Kidney capillary endothelial cell (primary cell): Measurements from ENCODE around the gene LPCAT1.

Source experiments
- DNase-seq: peaks from one replicate; pipeline ENCODE4 v3.0.0-alpha.2; 2018; ENCODE audit warnings: low spot score

LPCAT1 gene

DNA sequence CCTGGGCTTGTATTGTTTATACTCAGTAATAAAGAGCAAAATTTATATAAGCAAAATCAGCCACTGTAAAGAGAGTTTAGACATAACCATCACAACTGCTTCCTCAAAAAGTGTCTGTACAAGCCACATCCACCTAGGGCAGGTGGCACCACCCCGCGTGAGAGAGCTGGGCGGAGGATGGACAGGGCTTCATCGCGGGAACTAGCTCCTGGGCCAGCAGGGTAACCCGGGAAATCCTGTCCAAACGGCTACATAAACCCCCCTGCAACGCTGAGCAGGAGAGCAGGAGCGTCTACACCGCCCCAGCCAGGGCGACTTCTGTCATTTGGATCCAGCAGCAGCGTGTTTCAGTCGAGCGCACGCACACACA, 79.8 kb downstream of the LPCAT1 start:
- no peak for DNase-seq

DNA sequence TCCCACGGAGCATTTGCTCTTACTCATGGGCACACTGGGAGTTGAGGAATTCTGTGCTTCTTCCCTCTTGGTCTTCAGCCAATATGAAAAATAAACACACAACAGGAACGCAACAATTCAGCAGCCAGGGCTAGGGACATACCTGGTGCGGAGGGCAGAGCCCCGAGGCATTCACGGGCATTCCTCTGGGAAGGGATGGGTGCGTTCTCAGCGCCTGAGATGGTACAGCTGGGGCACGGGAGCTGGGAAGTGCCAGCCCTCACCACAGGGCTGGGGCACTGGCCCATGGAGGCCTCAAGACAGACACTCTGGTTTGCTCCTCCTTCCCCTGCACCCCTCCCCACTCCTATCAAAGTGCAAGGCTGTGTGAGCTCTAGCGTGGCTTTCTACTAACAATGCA, 80.6 kb downstream of the LPCAT1 start:
- DNase-seq: no peak

DNA sequence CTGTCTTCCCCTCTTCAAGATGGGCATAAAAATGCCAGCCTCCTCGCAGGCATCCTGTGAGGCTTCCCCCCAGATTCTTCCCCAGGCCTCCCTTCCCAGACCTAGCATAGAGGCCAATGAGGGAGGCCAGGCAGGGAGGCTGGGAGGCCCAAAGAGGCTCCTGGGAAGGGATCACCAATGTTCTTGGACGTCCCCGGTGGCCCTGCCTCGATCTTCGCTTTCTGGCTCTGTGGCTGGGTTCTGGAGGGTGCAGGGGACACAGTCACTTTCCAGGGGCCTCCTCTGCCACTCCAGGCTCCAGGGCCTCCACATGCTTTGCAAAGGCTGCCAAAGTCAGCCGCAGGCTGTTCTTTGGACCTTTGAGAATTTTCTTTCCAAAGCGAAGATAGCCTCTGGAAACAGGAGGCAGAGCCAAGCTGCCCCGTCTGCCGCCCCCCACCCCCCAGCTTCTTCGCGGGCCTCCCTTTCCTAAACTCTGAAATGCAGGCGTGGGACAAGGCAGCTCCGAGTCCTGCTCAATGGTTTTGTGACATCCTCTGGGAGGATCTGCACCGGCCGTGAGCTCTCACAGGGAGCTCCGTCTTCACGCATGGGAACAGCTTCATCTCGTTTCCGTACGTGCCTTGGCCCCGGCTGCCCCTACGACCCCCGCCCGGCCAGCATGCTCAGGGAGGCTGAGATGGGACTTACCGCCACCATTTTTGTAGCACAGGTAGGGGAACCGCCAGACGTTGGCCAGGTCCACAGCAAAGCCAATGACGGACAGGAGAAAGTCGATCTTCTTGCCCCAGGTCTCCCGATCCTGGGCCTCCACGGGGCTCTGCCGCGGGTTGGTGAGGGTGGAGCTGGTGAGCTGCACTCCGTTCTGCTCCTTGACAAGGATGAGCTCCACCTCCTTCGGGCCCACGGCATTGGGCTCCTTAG, 81.3 kb downstream of the LPCAT1 start:
- DNase-seq: no peak

DNA sequence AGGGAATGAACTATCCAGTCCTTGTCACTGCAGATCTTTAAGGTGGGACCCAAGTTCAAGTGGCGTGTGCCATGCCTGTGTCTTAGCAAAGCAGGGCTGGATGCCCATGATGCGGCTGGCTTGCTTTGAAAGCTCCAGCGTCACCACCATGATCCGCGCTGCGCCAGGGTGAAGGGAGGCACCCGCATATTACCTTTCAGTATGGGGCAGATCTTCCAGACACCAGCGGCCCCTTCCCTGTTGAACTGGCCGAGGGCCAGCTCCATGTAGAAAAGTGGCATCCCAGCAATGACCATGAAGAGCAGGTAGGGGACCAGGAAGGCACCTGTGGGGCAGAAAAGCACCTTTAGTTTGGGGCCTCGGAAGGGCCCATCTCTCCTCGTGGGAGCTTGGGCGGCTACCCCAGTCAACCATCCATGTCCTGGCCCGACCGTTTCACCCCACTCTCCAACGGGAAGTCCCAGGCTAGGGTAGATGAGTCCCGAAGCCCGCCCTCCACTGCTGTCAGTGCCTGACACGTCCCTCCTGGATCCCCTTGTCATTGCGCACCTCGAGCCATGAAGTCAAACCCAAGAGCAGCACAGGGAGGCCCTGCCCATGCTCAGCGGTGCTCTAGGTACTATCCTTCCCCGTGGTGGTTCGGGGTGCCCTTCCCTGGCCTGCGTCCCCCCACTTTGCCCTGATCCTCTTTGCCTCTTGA, 82.4 kb downstream of the LPCAT1 start:
- no peak for DNase-seq

DNA sequence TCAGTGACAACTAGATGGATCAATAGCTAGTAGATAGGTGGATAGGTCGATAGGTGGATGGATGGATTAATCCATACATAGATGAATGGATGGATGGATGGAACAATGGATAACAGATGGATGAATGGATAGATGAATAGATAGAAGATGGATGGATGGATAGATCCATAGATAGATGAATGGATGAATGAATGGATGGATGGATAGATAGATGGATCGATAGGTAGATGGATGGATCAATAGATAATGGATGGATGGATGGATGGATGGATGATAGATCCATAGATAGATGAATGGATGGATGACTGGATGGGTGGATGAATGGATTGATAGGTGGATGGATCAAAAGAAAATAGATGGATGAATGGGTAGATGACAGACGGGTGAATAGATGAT, 83.7 kb downstream of the LPCAT1 start:
- DNase-seq: no peak

DNA sequence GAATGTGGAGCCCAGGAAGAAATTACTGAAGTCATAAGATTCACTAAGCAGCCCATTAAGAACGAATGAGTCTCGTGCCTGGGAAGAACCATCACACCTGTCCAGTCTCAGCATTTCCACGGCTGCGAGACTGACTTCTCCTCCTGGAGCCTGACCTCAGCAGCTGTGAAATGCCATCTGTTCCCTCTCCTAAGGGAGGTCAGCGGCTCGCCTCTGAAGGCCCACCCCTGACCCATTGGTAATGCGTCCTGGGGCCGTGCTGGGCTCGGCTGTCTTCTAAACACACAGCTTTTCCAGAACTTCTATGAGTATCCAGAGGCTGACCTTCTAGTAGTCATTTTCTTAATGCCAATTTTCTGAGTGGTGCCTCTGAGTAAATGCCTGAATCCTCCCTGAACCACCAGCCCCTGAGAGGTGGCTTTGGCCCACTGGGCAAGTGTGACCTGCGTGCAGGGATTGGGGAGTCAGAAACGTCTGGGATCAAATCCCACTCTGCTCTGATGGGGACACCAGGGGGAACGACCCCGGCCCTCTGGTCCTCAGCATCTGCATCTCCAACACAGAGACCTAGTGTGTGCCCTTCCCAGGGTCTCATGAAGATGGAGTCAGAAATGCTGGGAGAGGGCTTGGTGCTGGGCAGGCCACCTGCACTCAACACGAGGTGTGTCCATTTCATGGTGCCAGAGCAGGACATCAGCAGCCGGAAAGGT, 84.2 kb downstream of the LPCAT1 start:
- DNase-seq: no peak

DNA sequence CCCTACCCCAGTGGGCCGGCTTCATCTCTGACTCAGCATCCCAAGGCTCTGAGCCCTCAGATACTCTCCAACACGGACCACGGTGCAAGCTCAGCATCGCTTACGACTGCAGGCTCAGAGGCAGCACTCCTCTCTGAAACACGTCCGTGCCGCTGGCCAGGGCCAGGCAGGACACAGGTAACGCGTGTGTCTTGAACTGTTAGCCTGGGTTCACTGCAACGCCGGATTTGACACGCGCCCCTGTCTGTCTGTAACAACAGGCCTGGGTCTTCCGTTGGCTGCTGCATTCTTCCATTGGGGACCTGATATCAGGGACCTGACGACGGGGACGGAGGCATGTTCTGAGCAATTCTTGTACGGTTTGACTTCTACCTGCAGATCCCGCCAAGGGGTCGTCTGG, 84.9 kb downstream of the LPCAT1 start:
- no peak for DNase-seq

DNA sequence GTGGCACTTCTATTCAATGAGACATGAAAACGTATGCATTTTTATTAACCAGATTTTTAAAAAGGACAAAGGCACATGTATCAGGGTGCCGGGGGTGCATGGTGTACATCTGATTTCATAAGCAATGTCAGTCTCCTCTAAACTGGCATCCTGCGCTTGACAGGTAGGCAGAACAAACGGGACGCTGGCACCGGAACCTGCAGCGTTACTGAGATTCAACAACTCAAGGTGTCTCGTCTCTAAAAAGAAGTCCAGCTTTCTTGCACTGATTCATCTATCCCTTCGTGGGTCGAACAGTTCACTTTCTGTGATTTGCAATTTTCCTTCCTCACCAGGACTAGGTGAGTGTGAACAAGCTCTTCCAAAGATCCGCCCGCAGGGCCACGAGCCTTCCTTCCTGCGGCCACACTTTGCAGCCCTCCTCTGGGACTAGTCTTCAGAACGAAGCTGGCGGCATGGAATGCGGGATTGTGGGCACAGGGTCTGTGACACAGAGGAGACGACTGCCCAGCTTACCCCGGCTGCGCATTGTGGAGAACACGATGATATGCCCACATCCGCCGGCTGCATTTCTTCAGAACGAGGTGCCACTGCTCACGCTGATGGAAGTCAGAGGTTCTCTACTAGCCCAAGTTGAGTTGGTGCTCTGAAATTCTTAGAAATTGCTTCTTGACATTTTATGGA, 85.7 kb downstream of the LPCAT1 start:
- no peak for DNase-seq

DNA sequence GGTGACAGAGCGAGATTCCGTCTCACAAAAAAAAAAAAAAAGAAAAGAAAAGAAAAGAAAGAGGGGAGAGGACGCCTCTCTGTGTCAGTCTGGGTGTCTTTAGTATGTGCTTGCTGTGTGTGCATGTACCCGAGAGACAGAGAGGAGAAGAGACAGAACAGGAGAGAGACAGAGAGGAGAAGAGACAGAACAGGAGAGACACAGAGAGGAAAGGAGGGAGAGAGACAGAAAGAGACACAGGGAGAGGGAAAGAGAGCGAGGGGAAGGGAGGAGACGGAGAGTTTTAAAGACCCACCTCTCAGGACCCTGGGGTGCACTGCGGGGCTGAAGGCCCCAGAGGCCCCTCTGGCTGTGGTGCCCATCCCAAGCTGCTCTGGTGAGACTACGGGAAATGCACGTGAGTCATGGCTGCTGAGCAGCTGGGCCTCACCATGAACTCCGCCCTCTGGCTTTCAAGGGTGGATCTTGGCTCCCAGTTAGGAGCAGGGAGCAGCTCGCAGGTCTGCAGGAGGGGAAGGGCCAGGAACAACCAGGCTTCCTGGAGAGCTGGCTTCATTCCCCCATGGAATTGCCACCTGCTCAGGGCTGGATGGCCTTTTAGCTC, 86.4 kb downstream of the LPCAT1 start:
- peak; percentile 64 for DNase-seq

DNA sequence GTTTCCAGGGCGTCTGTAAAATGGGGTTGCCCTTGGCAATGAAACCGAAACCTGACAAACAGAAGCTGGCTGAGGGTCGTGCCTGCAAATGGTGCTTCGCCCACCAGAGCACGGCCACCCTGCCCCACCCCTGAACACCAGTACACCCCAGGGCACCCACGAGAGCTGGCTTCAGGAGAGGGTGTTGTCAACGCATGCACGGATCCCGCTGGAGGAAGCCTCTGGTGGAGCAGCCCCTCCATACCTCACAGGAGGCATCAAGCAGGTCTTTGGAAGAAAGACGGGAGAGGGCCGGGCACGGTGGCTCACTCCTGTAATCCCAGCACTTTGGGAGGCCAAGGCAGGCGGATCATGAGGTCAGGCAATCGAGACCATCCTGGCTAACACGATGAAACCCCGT, 87.1 kb downstream of the LPCAT1 start:
- no peak for DNase-seq

DNA sequence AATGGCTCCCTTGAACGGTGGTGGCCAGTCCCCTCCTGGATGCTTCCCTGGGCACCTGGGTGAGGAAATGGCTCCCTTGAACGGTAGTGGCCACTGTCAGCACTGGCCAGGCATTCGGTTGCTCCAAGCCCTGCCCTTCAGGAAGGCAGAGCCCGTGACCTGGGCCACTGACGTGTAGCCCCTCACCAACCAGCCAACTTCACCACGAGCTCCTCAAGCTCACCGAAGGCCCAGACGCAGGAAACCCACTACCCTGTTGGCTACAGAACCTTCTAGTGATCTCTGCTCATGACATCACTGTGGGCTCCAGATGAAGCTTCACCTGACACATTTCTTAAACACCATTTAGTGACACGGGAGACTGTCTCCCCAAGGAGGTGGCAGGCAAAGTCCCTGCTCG, 87.7 kb downstream of the LPCAT1 start:
- no peak for DNase-seq

DNA sequence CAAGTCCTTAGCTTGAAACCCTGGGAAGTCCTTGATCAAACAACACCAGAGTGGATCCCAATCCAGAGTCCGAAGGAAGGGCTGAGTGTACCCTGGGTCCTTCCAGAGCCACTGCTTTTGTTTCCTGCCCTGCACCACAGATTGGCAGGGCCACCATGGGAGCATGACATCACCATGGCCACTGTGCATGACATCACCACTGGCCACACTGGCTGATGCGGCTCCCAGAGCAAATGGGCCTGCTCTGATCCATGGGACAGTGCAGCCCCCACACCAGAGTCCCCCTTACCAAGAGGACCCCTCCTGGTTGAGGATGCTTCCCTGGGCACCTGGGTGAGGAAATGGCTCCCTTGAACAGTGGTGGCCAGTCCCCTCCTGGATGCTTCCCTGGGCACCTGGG, 88.4 kb downstream of the LPCAT1 start:
- DNase-seq: no peak

DNA sequence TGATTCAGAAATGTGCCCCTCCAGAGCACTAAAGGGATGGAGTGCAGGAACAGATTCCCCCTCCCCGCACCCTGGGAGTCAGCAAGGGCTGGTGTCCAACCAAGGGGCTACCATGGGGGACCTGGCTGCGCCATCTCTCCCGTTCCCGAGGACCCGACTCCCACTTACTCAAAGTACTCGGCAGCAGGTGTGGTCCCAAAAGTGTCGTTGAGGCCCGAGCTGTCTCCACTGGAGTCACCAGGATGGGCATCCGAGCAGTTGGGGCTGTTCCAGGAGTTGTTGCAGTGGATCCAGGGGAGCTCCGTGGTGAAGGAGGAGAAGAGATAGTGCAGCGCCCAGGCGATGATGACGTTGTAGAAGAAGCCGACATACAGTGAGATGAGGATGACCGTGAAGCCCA, 91.5 kb downstream of the LPCAT1 start:
- no peak for DNase-seq

DNA sequence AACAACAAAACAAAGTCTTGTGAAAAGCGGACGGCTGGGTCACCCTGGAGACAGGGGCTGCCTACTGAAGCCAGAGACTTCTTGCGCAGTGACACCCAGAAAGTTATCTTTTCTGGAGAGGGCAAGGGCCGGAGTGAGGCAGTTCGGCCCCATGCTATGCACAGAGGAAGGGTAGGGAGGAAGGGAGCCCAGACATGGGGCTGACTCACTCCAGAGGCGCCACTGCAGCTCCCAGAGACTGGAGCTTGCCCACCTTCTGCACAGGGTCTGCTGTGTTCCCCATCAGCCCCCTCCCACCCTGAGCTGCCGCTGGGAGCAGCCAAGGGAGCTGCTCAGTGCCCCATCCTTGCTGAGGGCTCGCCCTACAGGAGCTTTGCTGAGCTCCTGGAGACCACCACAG, 91.9 kb downstream of the LPCAT1 start:
- DNase-seq: no peak

DNA sequence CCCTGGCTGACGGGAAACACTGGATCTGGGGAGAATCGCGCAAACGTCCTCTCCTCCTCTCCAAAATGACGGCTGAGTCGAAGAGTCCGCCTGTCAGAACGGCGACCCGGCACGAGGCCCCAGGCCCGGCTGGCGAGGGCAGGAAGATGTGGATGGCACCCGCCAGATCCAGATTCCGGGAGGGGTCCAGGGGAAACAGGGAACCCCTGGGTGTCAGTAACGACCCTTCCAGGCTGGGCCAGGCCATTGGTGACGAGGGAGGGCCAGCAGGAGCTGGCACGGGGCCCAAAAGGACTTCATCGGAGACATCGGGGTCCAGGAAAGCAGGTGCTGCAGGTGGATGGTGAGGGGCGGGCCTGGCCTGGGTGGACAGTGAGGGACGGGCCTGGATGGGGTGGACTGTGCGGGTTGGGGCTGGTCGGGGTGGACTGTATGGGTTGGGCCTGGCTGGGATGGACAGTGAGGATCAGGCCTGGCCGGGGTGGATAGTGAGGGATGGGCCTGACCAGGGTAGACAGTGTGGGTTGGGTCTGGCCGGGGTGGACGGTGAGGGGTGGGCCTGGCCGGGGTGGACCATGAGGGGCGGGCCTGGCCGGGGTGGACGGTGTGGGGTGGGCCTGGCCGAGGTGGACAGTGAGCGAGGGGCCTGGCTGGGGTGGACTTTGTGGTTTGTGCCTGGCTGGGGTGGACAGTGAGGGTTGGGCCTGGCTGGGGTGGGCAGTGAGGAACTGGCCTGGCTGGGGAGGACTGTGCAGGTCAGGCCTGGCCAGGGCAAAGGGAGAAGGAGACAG, 92.5 kb downstream of the LPCAT1 start:
- DNase-seq: no peak

DNA sequence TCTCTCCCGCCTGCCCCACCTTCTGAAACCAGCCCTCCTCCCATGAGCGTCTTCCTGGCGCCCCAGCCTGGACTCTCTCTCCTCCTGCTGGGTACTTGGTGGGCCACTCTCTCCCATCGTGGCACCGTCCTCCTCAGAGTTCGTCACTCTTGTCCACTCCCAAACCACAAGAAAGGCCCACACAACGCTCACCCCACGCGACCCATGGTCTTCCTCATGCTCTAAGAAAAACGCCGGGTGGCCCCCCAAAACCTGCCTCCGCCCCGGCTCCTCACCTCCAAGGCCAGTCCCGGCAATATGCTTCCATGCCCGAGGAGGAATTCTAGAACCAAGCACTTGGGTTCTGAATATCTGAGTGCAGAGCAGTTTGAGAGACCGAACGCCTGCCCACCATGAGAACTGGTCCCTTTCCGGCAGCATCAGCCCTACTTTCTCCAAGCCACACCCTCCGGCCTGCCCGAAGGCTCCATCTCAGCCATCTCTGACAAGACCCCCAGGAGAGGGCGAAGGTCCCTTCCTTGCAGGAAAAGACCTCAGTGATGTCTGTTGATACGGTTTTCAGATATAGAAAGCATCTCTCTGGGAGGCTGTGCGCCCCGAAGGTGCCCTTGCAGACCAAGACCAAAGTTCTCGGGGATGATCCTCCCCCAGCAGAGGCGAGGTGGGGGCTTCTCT, 93.5 kb downstream of the LPCAT1 start:
- DNase-seq: no peak

DNA sequence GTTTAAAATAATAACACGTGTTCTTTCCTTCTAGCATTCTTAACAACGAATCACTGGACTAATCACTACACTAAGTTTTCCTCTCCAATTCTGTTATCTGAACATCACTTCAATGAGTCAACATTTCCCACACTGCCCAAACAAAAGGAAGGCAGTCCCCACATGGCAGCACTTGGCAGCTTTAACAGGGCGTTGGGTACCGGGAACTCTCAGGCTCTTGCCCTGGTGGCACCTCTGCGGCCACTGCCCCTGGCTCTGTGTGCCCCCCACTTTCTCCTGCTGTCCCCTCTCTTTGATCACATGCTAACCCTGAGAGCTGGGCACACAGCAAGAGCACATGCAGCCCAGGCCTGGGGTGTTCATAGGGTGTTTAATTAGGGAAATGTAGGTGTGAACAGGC, 94.3 kb downstream of the LPCAT1 start:
- DNase-seq: no peak

DNA sequence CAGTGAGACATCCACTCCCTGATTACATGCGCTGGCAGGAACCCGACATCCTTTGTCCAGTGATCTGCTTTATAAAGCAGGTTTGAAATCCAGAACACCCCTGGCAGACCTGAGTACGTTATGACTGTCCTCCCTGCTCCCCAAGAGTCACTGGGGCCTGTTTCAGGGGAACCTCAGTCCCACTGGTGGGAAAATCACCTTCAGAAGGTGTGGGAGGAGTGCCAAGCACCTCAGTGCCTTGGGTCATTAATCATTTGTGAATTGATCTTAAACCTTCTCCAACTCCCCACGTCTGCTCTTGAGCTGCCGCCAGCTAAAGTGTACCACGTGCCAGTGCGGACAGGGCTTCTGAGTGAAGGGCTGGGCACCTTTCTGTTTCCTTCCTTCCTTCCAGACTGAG, 94.7 kb downstream of the LPCAT1 start:
- no peak for DNase-seq

DNA sequence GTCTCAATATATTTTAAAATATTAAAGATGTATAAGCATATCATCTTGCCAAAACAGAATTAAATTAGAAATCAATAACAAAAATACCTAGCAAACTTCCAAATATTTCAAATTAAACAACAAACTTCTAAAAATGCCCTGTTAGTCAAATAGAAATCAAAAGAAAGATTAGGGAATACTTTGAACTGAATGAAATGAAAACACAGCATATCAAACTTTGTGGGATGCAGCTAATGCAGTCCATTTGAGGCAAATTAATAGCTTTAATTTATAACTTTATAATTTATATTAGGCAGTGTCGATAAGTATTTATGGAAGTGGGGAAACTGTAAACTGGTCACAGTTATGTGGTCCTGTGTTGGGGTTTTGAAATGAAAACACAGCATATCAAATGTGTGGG, 95.7 kb downstream of the LPCAT1 start:
- no peak for DNase-seq

DNA sequence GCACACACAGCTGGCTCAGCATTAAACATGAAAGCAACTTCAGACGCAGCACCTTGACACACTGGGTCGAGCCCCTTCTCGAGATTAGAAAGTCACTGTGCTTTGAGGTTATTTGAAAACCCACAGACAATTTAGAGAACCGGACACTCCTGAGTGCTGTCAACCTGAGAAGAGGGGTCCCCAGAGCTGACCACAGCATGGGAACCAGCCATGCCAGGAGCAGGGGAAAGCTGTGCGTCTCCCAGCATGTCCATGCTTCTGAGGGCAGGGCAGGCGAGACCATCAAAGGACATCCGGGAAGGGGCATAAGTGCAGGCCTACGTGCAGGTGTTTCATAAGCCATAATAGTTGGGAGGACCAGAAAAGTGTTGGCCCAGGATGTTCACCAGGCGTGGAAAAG, 99.0 kb downstream of the LPCAT1 start:
- no peak for DNase-seq
